GM12864 (cell line): ENCODE measurements around the gene IPCEF1.

Experiments
- DNase-seq: peaks from one replicate; pipeline ENCODE4 v3.0.0-alpha.2; 2011; ENCODE audit warnings: low read depth
- H3K4me3 ChIP-seq: 2 replicates; pipeline ENCODE4 v1.5.1; 2011; ENCODE audit warnings: mild to moderate bottlenecking, low read depth, low read length, control low read depth
- CTCF ChIP-seq: IDR thresholded peaks from 2 replicates; pipeline ENCODE4 v1.5.1; 2011; ENCODE audit warnings: low read depth, mild to moderate bottlenecking, moderate library complexity, low read length, control low read depth, inconsistent platforms; ENCODE audit errors: missing control alignments

Gene IPCEF1

GRCh38 chr6:154284313-154284853 is 72.2 kb downstream of the IPCEF1 start:
- no peak overlapping the region for H3K4me3 ChIP-seq
- no peak for DNase-seq
- TF ChIP-seq CTCF = no peak

- no peak overlapping the region for H3K4me3 ChIP-seq
- TF ChIP-seq CTCF = no peak
- no peak for DNase-seq
These were observed 76.1 kb downstream of the IPCEF1 start for GRCh38 chr6:154280521-154280920.

- H3K4me3 ChIP-seq = no peak overlapping the region
- no peak for DNase-seq
These were observed 79.0 kb downstream of the IPCEF1 start for GRCh38 chr6:154277629-154278017.

GRCh38 chr6:154276810-154277628 is 79.6 kb downstream of the IPCEF1 start:
- peak; percentile 38 for DNase-seq
- no peak overlapping the region for H3K4me3 ChIP-seq

More at GRCh38 chr6:154277629-154278017, 79.0 kb downstream of the IPCEF1 start:
- TF ChIP-seq CTCF = no peak

GRCh38 chr6:154274168-154274567 is 82.4 kb downstream of the IPCEF1 start:
- DNase-seq = no peak
- no peak overlapping the region for H3K4me3 ChIP-seq
- TF ChIP-seq CTCF = no peak

More at GRCh38 chr6:154276810-154277628, 79.6 kb downstream of the IPCEF1 start:
- peak; percentile 43 for TF ChIP-seq CTCF

GRCh38 chr6:154268486-154268885 is 88.1 kb downstream of the IPCEF1 start:
- H3K4me3 ChIP-seq = no peak overlapping the region
- DNase-seq = no peak
- TF ChIP-seq CTCF = no peak
